GM10266 (cell line): ENCODE data around the gene MAP2K5.

Source experiments
- DNase-seq: peaks from one replicate; pipeline ENCODE4 v3.0.0; 2012; ENCODE audit errors: extremely low spot score
- TF ChIP-seq, protein P1 (sequence below): IDR thresholded peaks from 2 replicates; pipeline ENCODE4 v1.5.1; 2012; ENCODE audit warnings: mild to moderate bottlenecking, low read depth; ENCODE audit not compliant: control insufficient read depth, insufficient read depth; ENCODE audit errors: missing control alignments

MAP2K5 gene

DNA sequence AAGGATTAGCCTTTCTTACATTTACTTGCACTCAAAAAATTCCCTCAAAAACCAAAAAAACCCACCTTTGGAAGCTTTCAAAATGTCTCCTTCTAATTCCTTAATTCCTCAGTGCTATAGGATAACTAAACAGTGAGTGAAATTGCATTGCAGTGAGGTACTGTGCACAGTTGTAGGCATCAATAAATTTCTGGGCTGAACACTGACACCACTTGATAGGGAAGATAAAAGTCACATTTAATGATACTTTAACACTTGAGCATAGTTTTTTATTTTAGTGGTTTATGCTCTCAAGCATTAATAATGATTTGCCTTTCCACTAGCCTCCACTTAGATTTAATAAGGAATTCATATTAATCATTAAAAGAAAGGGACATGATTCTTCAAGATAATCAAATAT lies 52.3 kb downstream of the MAP2K5 start:
- DNase-seq, result no peak

GRCh38 chr15:67595572-67595971 lies 53.1 kb downstream of the MAP2K5 start:
- TF ChIP-seq, protein P1, sequence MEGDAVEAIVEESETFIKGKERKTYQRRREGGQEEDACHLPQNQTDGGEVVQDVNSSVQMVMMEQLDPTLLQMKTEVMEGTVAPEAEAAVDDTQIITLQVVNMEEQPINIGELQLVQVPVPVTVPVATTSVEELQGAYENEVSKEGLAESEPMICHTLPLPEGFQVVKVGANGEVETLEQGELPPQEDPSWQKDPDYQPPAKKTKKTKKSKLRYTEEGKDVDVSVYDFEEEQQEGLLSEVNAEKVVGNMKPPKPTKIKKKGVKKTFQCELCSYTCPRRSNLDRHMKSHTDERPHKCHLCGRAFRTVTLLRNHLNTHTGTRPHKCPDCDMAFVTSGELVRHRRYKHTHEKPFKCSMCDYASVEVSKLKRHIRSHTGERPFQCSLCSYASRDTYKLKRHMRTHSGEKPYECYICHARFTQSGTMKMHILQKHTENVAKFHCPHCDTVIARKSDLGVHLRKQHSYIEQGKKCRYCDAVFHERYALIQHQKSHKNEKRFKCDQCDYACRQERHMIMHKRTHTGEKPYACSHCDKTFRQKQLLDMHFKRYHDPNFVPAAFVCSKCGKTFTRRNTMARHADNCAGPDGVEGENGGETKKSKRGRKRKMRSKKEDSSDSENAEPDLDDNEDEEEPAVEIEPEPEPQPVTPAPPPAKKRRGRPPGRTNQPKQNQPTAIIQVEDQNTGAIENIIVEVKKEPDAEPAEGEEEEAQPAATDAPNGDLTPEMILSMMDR, result no peak
- DNase-seq, result no peak

More for the DNA sequence above, 52.3 kb downstream of the MAP2K5 start:
- TF ChIP-seq, protein P1, result no peak

- no peak for DNase-seq
- TF ChIP-seq, protein P1, result no peak
Measured at GRCh38 chr15:67601073-67601472, 58.6 kb downstream of the MAP2K5 start.

- TF ChIP-seq, protein P1, result no peak
- no peak for DNase-seq
Measured at GRCh38 chr15:67603063-67603462, 60.6 kb downstream of the MAP2K5 start.

GRCh38 chr15:67605871-67606270 lies 63.4 kb downstream of the MAP2K5 start:
- TF ChIP-seq, protein P1, result no peak
- DNase-seq, result no peak

DNA sequence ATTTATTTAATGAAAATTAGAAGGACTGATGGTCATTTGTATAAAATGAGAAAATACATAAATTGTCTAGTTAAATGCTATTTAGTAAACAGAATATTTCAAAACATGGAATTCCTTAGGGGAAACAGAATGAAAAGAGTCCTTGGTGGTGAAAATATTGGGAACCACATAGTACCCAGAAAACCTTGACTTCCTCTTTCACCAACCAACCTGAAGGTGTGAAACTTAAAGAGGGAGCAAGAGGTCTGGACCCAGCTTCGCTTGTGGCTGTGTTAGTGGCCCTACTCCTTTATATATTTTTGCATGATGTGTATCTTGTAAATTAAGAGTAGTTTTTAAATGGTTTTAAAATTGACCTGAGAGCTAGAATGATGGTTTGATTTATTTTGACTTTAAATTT lies 64.2 kb downstream of the MAP2K5 start:
- DNase-seq, result no peak
- TF ChIP-seq, protein P1, result no peak

DNA sequence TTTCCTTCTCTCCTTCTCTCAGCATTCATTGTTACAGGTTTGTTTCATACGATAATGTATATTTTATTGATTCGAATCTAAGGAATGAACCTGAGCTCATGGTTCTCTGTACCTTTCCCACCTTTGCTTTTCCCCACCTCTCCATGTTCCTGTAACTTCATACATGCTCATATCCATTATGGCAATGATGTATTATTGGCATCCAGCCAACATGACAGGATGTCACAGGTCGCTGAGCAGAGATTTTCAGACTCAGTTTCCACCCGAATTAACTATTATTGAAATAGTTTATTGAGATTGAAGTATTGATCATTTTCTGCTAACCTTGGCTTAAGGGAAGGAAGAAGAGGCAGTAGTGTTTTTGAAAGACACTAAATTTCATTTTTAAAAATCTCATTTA lies 64.8 kb downstream of the MAP2K5 start:
- TF ChIP-seq, protein P1, result no peak
- DNase-seq, result no peak
